ENCODE data around the gene CPNE6.

GRCh38 chr14:24092110-24092504 lies 20.7 kb downstream of the CPNE6 start:
- no peak for TF ChIP-seq CTCF (IDR thresholded peaks at IDR 0.05)
- no peak for TF ChIP-seq EP300 (IDR thresholded peaks at IDR 0.05)

Measured in suprapubic skin (tissue), 3 donors.